Measurements from ENCODE around the gene CD164L2. TPM values are rescaled to one million over a fixed set of nuclear protein-coding genes. Genes with fewer than 3 reads are reported as not detected.

The CD164L2 gene
- total and polyA plus RNA-seq, 2 experiments from 2014 or later, result 2.0 to 2.8 TPM

DNA sequence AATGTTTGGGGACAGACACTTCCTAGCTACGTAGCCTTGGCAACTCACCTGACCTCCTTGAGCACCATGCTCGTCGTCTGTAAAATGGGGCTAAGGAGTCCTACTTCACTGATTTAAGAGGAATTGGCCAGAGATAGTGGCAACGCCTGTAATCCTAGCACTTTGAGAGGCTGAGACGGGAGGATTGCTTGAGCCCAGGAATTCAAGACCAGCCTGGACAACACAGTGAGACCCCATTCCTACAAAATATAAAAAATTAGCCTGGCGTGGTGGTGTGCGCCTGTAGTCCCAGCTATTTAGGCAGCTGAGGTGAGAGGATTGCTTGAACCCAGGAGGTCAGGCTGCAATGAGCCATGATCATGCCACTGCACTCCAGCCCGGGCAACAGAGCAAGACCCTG is 36.8 kb downstream of the CD164L2 start:
- no peak for TF ChIP-seq ETS1 (IDR thresholded peaks at IDR 0.05)
- no peak for TF ChIP-seq NANOG (IDR thresholded peaks at IDR 0.05; ENCODE audit: borderline replicate concordance)
- no peak for TF ChIP-seq ZNF114 (CRISPR knock-in tag; IDR thresholded peaks at IDR 0.05)
- TF ChIP-seq JUNB (IDR thresholded peaks at IDR 0.05; ENCODE audit: unreplicated experiment), result no peak
- no peak for TF ChIP-seq POLR2AphosphoS5 (IDR thresholded peaks at IDR 0.05; ENCODE audit: low read depth)
- no peak for TF ChIP-seq ZNF462 (CRISPR knock-in tag; IDR thresholded peaks at IDR 0.05)
- no peak for TF ChIP-seq CREB1 (CRISPR knock-in tag; IDR thresholded peaks at IDR 0.05; ENCODE audit: low read depth)
- TF ChIP-seq, protein P1, sequence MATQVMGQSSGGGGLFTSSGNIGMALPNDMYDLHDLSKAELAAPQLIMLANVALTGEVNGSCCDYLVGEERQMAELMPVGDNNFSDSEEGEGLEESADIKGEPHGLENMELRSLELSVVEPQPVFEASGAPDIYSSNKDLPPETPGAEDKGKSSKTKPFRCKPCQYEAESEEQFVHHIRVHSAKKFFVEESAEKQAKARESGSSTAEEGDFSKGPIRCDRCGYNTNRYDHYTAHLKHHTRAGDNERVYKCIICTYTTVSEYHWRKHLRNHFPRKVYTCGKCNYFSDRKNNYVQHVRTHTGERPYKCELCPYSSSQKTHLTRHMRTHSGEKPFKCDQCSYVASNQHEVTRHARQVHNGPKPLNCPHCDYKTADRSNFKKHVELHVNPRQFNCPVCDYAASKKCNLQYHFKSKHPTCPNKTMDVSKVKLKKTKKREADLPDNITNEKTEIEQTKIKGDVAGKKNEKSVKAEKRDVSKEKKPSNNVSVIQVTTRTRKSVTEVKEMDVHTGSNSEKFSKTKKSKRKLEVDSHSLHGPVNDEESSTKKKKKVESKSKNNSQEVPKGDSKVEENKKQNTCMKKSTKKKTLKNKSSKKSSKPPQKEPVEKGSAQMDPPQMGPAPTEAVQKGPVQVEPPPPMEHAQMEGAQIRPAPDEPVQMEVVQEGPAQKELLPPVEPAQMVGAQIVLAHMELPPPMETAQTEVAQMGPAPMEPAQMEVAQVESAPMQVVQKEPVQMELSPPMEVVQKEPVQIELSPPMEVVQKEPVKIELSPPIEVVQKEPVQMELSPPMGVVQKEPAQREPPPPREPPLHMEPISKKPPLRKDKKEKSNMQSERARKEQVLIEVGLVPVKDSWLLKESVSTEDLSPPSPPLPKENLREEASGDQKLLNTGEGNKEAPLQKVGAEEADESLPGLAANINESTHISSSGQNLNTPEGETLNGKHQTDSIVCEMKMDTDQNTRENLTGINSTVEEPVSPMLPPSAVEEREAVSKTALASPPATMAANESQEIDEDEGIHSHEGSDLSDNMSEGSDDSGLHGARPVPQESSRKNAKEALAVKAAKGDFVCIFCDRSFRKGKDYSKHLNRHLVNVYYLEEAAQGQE (IDR thresholded peaks at IDR 0.05; ENCODE audit: unreplicated experiment), result no peak
- TF ChIP-seq, protein P2, sequence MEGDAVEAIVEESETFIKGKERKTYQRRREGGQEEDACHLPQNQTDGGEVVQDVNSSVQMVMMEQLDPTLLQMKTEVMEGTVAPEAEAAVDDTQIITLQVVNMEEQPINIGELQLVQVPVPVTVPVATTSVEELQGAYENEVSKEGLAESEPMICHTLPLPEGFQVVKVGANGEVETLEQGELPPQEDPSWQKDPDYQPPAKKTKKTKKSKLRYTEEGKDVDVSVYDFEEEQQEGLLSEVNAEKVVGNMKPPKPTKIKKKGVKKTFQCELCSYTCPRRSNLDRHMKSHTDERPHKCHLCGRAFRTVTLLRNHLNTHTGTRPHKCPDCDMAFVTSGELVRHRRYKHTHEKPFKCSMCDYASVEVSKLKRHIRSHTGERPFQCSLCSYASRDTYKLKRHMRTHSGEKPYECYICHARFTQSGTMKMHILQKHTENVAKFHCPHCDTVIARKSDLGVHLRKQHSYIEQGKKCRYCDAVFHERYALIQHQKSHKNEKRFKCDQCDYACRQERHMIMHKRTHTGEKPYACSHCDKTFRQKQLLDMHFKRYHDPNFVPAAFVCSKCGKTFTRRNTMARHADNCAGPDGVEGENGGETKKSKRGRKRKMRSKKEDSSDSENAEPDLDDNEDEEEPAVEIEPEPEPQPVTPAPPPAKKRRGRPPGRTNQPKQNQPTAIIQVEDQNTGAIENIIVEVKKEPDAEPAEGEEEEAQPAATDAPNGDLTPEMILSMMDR (conservative IDR thresholded peaks at IDR 0.05; ENCODE audit: low read depth in 2 of 2), result no peak
- Mint-ChIP-seq H3K4me3 (no peak overlapping the region), H3K36me3 (ENCODE audit: low read depth) (peaks cover 9% of the 10 kb centered on the region), H3K27ac (no peak overlapping the region), H3K9me3 (no peaks in the 10 kb centered on the region; the same call in 1 of the 3 replicates), H3K27me3 (ENCODE audit: insufficient read depth, low read depth, poor library complexity) (peaks cover 27% of the 10 kb centered on the region), H3K4me1 (peaks cover 27% of the 10 kb centered on the region)
- Histone ChIP-seq H3K4me2 (no peak overlapping the region), H2AFZ (no peak overlapping the region), H3K36me3 (ENCODE audit: insufficient read depth) (no peaks in the 10 kb centered on the region), H3K9me2 (ENCODE audit: insufficient read depth) (no peaks in the 10 kb centered on the region), H4K20me1 (replicated peaks; ENCODE audit: insufficient read depth) (no peaks in the 10 kb centered on the region; the same call in 1 of the 2 replicates), H3K79me2 (replicated peaks; ENCODE audit: insufficient read depth) (peaks cover 7% of the 10 kb centered on the region), H3K4me3 (no peak overlapping the region), H3F3A (replicated peaks; ENCODE audit: low read depth) (peaks cover 12% of the 10 kb centered on the region; the same call in 1 of the 2 replicates), H3K4me1 (ENCODE audit: insufficient read depth) (peaks cover 18% of the 10 kb centered on the region; the same call in 1 of the 2 replicates), H3K27me3 (ENCODE audit: insufficient read depth) (peaks cover 8% of the 10 kb centered on the region; the same call in 1 of the 2 replicates), H3K27ac (ENCODE audit: low read depth) (no peak overlapping the region)
- no peak for ATAC-seq
- DNase-seq (ENCODE audit: low spot score), result no peak

Measured in GM23338 (cell line).